ENCODE measurements around the gene PDE1C.

PDE1C gene

GRCh38 chr7:31890198-31890597, 180.0 kb downstream of the PDE1C start:
- H3K9ac ChIP-seq (ENCODE audit: low read length): no peak overlapping the region
- H3K27me3 ChIP-seq (replicated peaks; ENCODE audit: control insufficient read depth, insufficient read depth, low read length): no peaks in the 10 kb centered on the region
- H3K9me3 ChIP-seq (ENCODE audit: control insufficient read depth, low read length): no peaks in the 10 kb centered on the region
- DNase-seq (ENCODE audit: low read depth): no peak
- no peaks in the 10 kb centered on the region for H3K36me3 ChIP-seq (ENCODE audit: control insufficient read depth, insufficient read depth, low read length, severe bottlenecking)
- no peak overlapping the region for H3K4me3 ChIP-seq (ENCODE audit: low read length)
- H3K4me1 ChIP-seq (ENCODE audit: control insufficient read depth, insufficient read depth, low read length): peaks cover 5% of the 10 kb centered on the region

- Histone ChIP-seq H3K4me3 (ENCODE audit: low read length) (no peak overlapping the region), H3K9me3 (ENCODE audit: control insufficient read depth, low read length) (no peaks in the 10 kb centered on the region), H3K36me3 (ENCODE audit: control insufficient read depth, insufficient read depth, low read length, severe bottlenecking) (no peaks in the 10 kb centered on the region), H3K27me3 (replicated peaks; ENCODE audit: control insufficient read depth, insufficient read depth, low read length) (no peaks in the 10 kb centered on the region), H3K4me1 (ENCODE audit: control insufficient read depth, insufficient read depth, low read length) (peaks cover 19% of the 10 kb centered on the region), H3K9ac (ENCODE audit: low read length) (no peak overlapping the region)
- DNase-seq (ENCODE audit: low read depth): no peak
These were observed 183.2 kb downstream of the PDE1C start for GRCh38 chr7:31887006-31887405.

GRCh38 chr7:31885171-31885570, 185.0 kb downstream of the PDE1C start:
- Histone ChIP-seq H3K27me3 (replicated peaks; ENCODE audit: control insufficient read depth, insufficient read depth, low read length) (no peaks in the 10 kb centered on the region), H3K9me3 (ENCODE audit: control insufficient read depth, low read length) (no peaks in the 10 kb centered on the region), H3K4me1 (ENCODE audit: control insufficient read depth, insufficient read depth, low read length) (peaks cover 18% of the 10 kb centered on the region), H3K9ac (ENCODE audit: low read length) (no peak overlapping the region), H3K4me3 (ENCODE audit: low read length) (no peak overlapping the region), H3K36me3 (ENCODE audit: control insufficient read depth, insufficient read depth, low read length, severe bottlenecking) (no peaks in the 10 kb centered on the region)
- DNase-seq (ENCODE audit: low read depth): no peak

GRCh38 chr7:31883761-31884164, 186.4 kb downstream of the PDE1C start:
- H3K36me3 ChIP-seq (ENCODE audit: control insufficient read depth, insufficient read depth, low read length, severe bottlenecking): peaks cover 6% of the 10 kb centered on the region
- no peaks in the 10 kb centered on the region for H3K27me3 ChIP-seq (replicated peaks; ENCODE audit: control insufficient read depth, insufficient read depth, low read length)
- peak; percentile 67 for DNase-seq (ENCODE audit: low read depth)
- peaks cover 18% of the 10 kb centered on the region for H3K4me1 ChIP-seq (ENCODE audit: control insufficient read depth, insufficient read depth, low read length)
- H3K9ac ChIP-seq (ENCODE audit: low read length): no peak overlapping the region
- no peaks in the 10 kb centered on the region for H3K9me3 ChIP-seq (ENCODE audit: control insufficient read depth, low read length)
- H3K4me3 ChIP-seq (ENCODE audit: low read length): no peak overlapping the region

- H3K27me3 ChIP-seq (replicated peaks; ENCODE audit: control insufficient read depth, insufficient read depth, low read length): no peaks in the 10 kb centered on the region
- H3K4me3 ChIP-seq (ENCODE audit: low read length): no peak overlapping the region
- H3K4me1 ChIP-seq (ENCODE audit: control insufficient read depth, insufficient read depth, low read length): peaks cover 18% of the 10 kb centered on the region
- peak; percentile 44 for DNase-seq (ENCODE audit: low read depth)
- peaks cover 21% of the 10 kb centered on the region for H3K36me3 ChIP-seq (ENCODE audit: control insufficient read depth, insufficient read depth, low read length, severe bottlenecking)
- peak overlapping the region; percentile 18 for H3K9ac ChIP-seq (ENCODE audit: low read length)
- no peaks in the 10 kb centered on the region for H3K9me3 ChIP-seq (ENCODE audit: control insufficient read depth, low read length)
These were observed 188.0 kb downstream of the PDE1C start for GRCh38 chr7:31882187-31882586.

- H3K4me3 ChIP-seq (ENCODE audit: low read length): no peak overlapping the region
- no peak for DNase-seq (ENCODE audit: low read depth)
- no peak overlapping the region for H3K9ac ChIP-seq (ENCODE audit: low read length)
- no peaks in the 10 kb centered on the region for H3K27me3 ChIP-seq (replicated peaks; ENCODE audit: control insufficient read depth, insufficient read depth, low read length)
- peaks cover 18% of the 10 kb centered on the region for H3K4me1 ChIP-seq (ENCODE audit: control insufficient read depth, insufficient read depth, low read length)
- H3K9me3 ChIP-seq (ENCODE audit: control insufficient read depth, low read length): no peaks in the 10 kb centered on the region
- peaks cover 27% of the 10 kb centered on the region for H3K36me3 ChIP-seq (ENCODE audit: control insufficient read depth, insufficient read depth, low read length, severe bottlenecking)
These were observed 191.3 kb downstream of the PDE1C start for GRCh38 chr7:31878875-31879274.

- peaks cover 45% of the 10 kb centered on the region for H3K36me3 ChIP-seq (ENCODE audit: control insufficient read depth, insufficient read depth, low read length, severe bottlenecking)
- no peaks in the 10 kb centered on the region for H3K27me3 ChIP-seq (replicated peaks; ENCODE audit: control insufficient read depth, insufficient read depth, low read length)
- no peak overlapping the region for H3K4me3 ChIP-seq (ENCODE audit: low read length)
- no peaks in the 10 kb centered on the region for H3K4me1 ChIP-seq (ENCODE audit: control insufficient read depth, insufficient read depth, low read length)
- H3K9me3 ChIP-seq (ENCODE audit: control insufficient read depth, low read length): no peaks in the 10 kb centered on the region
- H3K9ac ChIP-seq (ENCODE audit: low read length): no peak overlapping the region
- no peak for DNase-seq (ENCODE audit: low read depth)
These were observed 194.8 kb downstream of the PDE1C start for GRCh38 chr7:31875424-31875823.

- Histone ChIP-seq H3K9ac (ENCODE audit: low read length) (no peak overlapping the region), H3K4me3 (ENCODE audit: low read length) (no peak overlapping the region), H3K9me3 (ENCODE audit: control insufficient read depth, low read length) (no peaks in the 10 kb centered on the region), H3K27me3 (replicated peaks; ENCODE audit: control insufficient read depth, insufficient read depth, low read length) (no peaks in the 10 kb centered on the region), H3K36me3 (ENCODE audit: control insufficient read depth, insufficient read depth, low read length, severe bottlenecking) (peaks cover 45% of the 10 kb centered on the region), H3K4me1 (ENCODE audit: control insufficient read depth, insufficient read depth, low read length) (no peaks in the 10 kb centered on the region)
- no peak for DNase-seq (ENCODE audit: low read depth)
These were observed 195.4 kb downstream of the PDE1C start for GRCh38 chr7:31874631-31875386.

GRCh38 chr7:31873816-31874597, 196.2 kb downstream of the PDE1C start:
- H3K36me3 ChIP-seq (ENCODE audit: control insufficient read depth, insufficient read depth, low read length, severe bottlenecking): peaks cover 42% of the 10 kb centered on the region
- no peak overlapping the region for H3K4me3 ChIP-seq (ENCODE audit: low read length)
- H3K9me3 ChIP-seq (ENCODE audit: control insufficient read depth, low read length): no peaks in the 10 kb centered on the region
- no peak for DNase-seq (ENCODE audit: low read depth)
- no peaks in the 10 kb centered on the region for H3K27me3 ChIP-seq (replicated peaks; ENCODE audit: control insufficient read depth, insufficient read depth, low read length)
- no peaks in the 10 kb centered on the region for H3K4me1 ChIP-seq (ENCODE audit: control insufficient read depth, insufficient read depth, low read length)
- no peak overlapping the region for H3K9ac ChIP-seq (ENCODE audit: low read length)

- Histone ChIP-seq H3K4me3 (ENCODE audit: low read length) (no peak overlapping the region), H3K9ac (ENCODE audit: low read length) (no peak overlapping the region), H3K36me3 (ENCODE audit: control insufficient read depth, insufficient read depth, low read length, severe bottlenecking) (peaks cover 30% of the 10 kb centered on the region), H3K27me3 (replicated peaks; ENCODE audit: control insufficient read depth, insufficient read depth, low read length) (no peaks in the 10 kb centered on the region), H3K9me3 (ENCODE audit: control insufficient read depth, low read length) (no peaks in the 10 kb centered on the region), H3K4me1 (ENCODE audit: control insufficient read depth, insufficient read depth, low read length) (no peaks in the 10 kb centered on the region)
- DNase-seq (ENCODE audit: low read depth): no peak
These were observed 197.4 kb downstream of the PDE1C start for GRCh38 chr7:31872545-31873370.

GRCh38 chr7:31864646-31865045, 205.6 kb downstream of the PDE1C start:
- no peaks in the 10 kb centered on the region for H3K27me3 ChIP-seq (replicated peaks; ENCODE audit: control insufficient read depth, insufficient read depth, low read length)
- no peak for DNase-seq (ENCODE audit: low read depth)
- H3K4me1 ChIP-seq (ENCODE audit: control insufficient read depth, insufficient read depth, low read length): no peaks in the 10 kb centered on the region
- no peaks in the 10 kb centered on the region for H3K9me3 ChIP-seq (ENCODE audit: control insufficient read depth, low read length)
- H3K4me3 ChIP-seq (ENCODE audit: low read length): no peak overlapping the region
- peaks cover 9% of the 10 kb centered on the region for H3K36me3 ChIP-seq (ENCODE audit: control insufficient read depth, insufficient read depth, low read length, severe bottlenecking)
- no peak overlapping the region for H3K9ac ChIP-seq (ENCODE audit: low read length)

All from adipocyte (in vitro differentiated cells).